Upper lobe of left lung (tissue), 4 donors: ENCODE data around the gene RPL27A.

ENCODE experiments used
- EP300 ChIP-seq, 4 donors: sonication (generic); formaldehyde crosslinking; IDR thresholded peaks; one replicate each; pipeline ENCODE4 v1.5.1; 2017; ENCODE audit warnings: antibody characterized with exemption in 4 of 4, control low read depth in 2 of 4
- POLR2A ChIP-seq, 4 donors: fragments of 450-650 bp; IDR thresholded peaks; one replicate each; pipeline ENCODE4 v1.5.1; 2016 to 2017; ENCODE audit warnings: antibody characterized with exemption in 4 of 4, mild to moderate bottlenecking in 2 of 4
- TF ChIP-seq, protein P1 (sequence below), 6 experiments: fragments of 450-650 bp in 4 of 6; fragments of 200-600 bp in 2 of 6; sonication (generic) in 2 of 6; IDR thresholded peaks; one replicate each; pipeline ENCODE4 v1.5.1; 2016 to 2019; ENCODE audit warnings: antibody characterized with exemption in 6 of 6

DNA sequence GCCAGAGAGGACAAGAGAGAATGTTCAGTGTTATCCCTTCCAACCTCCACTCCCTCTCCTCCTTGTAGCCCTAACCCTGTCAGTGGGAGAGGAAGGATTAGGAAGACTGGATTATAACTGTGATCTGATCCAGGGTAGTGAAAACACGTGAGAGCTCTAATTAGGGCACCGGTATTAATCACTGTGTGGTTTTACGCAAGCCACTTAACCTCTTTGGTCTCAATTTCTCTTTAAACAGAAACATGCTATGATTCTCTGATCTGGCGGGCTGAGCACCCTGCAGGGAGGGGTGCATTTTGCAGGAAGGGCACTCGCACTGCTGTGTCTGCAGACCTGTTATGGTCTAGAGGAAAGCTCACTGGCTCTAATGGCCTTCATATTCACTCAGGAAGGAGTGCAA, 11.5 kb downstream of the RPL27A start:
- TF ChIP-seq, protein P1, sequence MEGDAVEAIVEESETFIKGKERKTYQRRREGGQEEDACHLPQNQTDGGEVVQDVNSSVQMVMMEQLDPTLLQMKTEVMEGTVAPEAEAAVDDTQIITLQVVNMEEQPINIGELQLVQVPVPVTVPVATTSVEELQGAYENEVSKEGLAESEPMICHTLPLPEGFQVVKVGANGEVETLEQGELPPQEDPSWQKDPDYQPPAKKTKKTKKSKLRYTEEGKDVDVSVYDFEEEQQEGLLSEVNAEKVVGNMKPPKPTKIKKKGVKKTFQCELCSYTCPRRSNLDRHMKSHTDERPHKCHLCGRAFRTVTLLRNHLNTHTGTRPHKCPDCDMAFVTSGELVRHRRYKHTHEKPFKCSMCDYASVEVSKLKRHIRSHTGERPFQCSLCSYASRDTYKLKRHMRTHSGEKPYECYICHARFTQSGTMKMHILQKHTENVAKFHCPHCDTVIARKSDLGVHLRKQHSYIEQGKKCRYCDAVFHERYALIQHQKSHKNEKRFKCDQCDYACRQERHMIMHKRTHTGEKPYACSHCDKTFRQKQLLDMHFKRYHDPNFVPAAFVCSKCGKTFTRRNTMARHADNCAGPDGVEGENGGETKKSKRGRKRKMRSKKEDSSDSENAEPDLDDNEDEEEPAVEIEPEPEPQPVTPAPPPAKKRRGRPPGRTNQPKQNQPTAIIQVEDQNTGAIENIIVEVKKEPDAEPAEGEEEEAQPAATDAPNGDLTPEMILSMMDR (IDR thresholded peaks at IDR 0.05): no peak
- TF ChIP-seq POLR2A (IDR thresholded peaks at IDR 0.05) (no peak), EP300 (IDR thresholded peaks at IDR 0.05) (no peak)
